Dermis microvascular lymphatic vessel endothelial cell (primary cell): ENCODE measurements around the gene PVR. TPM values are rescaled to one million over a fixed set of nuclear protein-coding genes. Genes with fewer than 3 reads are reported as not detected.
"Not testable (repeated sequence)": the region's sequence is repeated elsewhere in the genome, so short reads cannot be mapped to it uniquely, and the experiment has no call there.

Experiments used
- DNase-seq, 2 donors: peaks; one replicate each; pipeline versions ENCODE4 v3.0.0 to v3.0.0-alpha.2; 2010; ENCODE audit warnings: low read depth in 2 of 2
- total RNA-seq: library from RNA; depleted of rRNA; stranded (reverse); fragments of >200 nt; gene quantifications from 2 replicates; pipeline ENCODE4 v1.2.1, GENCODE V29; 2014

PVR gene
- total RNA-seq, 1 donor from 2014 or later: 53.8 TPM

DNA sequence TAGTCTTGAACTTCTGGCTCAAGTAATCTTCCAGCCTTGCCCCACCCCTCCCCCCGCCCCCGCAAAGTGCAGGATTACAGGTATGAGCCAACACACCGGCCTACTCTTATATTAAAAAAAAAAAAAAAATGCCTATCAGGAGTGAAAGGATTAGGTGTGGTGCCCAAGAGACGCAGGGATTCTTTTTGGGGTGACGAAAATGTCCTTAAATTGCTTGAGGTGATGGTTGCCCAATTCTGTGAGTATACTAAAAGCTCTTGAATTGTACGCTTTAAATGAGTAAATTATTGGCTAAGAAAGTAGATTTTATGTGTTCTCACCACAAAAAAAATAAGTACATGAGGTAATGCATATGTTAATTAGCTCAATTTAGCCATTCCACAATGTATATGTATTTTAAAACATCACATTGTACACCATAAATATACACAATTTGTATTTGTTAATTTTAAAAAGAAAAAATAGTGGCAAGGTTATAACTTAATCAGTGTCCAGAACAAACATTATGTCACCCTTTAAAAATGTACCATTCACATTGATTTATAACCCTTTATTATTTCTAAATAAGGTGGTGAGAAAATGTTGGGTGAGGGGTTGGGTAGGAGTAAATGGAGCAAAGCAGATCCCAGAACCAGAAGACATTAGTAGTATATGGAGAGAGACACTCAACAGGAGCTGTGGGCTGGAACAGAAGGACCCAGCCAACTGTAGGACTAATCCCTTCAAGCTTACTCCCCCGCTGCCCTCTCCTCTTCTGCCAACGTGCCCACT, 26.4 kb upstream of the PVR start:
- DNase-seq: no peak

DNA sequence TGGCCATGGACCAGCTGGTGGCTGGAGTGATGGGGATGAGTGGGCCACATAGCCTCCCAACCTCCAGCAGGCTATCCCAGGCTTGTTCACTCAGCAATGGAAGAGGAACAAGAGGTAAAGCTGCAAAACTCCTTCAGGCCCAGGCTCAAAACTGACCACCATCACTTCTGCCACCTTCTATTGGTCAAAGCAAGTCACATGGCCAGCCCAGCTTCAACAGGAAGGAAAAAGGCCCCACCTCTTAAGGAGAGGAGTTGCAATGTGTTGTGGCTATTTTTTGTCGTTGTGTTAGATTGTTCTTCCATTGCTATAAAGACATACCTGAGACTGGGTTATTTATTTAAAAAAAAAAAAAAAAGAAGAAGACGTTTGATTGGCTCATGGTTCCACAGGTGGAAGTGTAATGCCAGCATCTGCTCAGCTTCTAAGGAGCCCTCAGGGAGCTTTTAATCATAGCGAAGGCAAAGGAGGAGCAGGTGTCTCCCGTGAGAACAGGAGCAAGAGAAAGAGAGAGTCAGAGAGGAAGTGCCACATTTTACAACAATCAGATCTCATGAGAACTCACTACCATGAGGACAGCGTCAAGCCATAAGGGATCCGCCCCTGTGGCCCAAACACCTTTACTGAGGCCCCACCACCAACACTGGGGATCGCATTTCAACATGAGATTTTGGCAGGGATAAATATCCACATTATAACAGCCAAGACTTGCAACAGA, 24.9 kb upstream of the PVR start:
- DNase-seq: no peak

DNA sequence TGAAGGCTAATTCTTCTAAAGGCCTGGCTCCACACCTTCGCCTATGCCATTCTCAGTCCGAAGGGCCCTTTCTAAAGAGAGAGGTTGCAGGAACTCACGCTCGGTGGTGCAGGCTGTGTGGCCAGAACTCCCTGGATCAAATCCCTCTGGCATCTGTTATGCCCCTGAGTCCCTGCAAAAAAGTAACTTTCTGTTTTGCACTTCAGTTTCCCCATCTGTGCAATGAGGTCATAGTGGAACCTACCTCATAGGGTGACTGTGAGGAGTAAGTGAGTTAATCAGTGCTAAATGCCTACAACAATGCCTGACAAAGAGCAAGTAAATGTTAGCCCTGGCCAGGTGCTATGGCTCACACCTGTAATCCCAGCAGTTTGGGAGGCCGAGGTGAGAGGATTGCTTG, 23.0 kb upstream of the PVR start:
- no peak for DNase-seq

DNA sequence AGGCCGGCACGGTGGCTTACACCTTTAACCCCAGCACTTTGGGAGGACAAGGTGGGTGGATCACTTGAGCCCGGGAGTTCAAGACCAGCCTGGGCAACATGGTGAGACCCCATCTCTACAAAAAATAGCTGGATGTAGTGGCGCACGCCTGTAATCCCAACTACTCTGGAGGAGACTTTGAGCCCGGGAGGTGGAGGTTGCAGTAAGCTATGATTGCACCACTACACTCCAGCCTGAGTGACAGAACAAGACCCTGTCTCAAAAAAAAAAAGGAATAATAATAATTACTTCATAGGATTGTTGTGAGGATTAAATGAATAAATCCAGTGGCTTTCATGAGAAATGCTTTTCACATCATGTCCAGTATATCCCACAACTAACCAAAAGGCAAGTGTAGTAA, 22.3 kb upstream of the PVR start:
- DNase-seq: no peak

DNA sequence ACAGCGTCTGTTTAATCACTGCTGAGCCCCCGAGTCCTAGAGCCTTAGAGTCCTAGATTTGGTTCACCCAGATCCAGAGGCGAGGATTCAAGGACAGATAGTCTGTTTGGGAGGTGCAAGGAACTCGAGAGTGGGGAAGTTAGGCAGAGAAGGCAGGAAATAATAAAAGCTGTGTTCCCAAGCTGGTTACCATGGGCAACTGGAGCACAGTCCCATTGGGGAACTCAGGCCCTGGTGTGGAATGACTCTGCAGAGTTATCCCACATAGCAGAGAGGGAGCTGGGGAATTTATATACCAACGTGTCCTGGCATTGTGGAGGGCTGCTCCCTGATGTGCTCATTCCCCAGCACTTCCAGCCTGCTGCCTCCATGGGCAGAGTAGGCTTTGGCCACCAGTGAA, 20.6 kb upstream of the PVR start:
- peak; percentile 83 to 89 for DNase-seq

DNA sequence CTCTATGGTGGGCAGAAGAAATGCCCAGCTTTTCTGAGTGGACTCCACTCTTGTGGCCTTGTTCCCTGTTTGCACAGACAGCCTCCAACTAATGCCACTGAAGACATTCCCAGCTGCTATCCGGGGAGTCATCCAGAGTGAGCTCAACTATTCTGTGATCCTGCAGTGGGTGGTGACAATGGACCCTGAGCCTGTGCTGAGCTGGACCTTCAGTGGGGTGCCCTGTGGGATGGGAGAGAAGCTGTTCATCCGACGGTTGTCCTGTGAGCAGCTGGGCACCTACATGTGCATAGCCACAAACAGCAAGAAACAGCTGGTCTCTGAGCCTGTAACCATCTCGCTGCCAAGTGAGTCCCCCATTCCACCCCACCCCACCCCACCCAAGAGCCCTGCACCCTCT, 20.1 kb upstream of the PVR start:
- no peak for DNase-seq

DNA sequence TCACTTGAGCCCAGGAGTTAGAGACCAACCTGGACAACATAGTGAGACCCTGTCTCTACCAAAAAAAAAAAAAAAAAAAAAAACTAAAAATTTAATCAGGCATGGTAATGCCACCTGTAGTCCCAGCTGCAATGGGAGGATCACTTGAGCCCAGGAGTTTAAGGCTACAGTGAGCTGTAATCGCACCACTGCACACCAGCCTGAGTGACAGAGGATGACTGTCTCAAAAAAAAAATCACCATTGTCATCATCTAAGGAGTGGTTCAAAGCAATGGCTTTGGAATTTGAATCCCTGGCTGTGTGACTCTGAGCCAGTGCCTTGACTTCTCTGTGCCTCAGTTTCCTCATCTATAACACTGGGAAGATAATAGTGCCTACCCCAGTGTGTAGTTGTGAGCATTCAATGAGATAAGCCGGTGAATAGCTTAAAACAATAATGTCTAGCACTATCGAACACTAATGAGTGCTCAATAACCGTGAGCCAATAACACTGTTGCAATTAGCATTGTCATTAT, 18.8 kb upstream of the PVR start:
- no peak for DNase-seq

DNA sequence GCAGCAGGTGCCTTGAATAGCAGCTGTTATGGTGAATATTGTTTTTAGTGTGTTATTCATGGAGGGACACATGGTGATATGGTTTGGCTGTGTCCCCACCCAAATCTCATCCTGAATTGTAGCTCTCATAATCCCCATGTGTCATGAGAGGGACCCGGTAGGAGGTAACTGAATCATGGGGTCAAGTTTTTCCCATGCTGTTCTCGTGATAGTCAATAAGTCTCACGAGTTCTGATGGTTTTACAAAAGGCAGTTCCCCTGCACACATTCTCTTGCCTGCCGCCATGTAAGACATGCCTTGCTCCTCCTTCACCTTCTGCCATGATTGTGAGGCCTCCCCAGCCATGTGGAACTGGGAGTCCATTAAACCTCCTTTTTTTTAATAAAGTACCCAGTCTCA, 18.1 kb upstream of the PVR start:
- DNase-seq: peak; percentile 54 to 69

DNA sequence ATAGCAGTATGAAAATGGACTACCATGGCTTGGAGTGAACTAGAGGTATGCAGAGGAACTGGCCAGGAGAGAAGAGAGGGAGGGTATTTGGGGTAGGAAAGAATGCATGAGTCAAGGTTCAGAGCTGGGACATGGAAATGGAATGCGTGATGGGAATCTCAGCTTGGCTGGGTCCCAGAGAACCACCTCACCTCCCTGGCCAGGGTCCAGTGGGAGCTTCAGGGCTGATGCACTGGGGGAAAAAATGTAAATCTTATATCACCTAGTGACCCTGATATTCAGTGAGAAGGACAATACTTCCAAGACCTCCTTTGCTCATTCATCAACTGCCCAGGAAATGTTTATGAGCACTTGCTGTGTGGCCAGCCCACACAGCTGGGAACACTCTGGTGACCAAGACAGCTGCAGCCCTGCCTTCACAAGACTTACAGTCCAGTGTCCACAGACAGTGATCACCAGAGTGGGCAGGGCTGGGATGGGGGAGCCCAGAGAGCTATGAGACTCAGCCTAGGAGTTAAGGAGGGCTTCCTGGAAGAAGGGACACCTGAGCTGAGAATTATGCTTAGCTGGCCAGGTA, 17.6 kb upstream of the PVR start:
- peak; percentile 92 to 95 for DNase-seq

DNA sequence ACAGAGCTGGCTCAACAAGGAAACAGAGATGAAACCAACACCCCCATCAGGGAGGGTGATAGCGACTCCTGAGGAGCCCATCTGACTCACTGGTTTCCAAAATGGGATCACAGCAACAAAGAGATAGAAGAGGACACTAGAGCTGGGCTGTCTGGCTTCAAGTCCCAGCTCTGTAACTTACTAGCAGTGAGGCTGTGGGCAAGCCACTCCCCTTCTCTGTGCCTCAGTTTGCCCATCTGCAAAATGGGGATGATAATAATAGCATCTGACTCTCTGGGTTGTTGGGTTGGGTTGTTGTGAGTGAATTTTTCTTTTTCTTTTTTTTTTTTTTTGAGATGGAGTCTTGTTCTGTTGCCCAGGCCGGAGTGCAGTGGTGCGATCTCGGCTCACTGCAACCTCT, 16.1 kb upstream of the PVR start:
- DNase-seq: no peak

DNA sequence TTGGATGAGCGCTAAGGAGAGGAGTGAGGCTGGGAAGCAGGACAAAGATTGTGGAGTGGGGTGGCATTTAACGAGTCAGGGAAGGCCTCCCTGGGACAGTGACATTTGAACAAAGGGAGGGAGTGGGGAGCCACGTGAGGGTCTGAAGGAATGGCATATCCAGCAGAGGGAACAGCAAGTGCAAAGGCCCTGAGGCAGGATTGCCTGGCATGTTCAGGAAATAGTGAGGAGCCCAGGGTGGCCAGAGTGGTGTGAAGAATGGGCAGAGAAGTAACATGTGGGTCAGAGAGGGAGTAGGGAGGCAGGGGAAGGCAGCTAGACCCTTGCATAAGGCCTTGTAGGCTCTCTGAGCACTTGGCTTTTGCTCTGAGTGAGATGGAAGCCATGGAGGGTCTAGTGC, 14.9 kb upstream of the PVR start:
- DNase-seq: no peak

DNA sequence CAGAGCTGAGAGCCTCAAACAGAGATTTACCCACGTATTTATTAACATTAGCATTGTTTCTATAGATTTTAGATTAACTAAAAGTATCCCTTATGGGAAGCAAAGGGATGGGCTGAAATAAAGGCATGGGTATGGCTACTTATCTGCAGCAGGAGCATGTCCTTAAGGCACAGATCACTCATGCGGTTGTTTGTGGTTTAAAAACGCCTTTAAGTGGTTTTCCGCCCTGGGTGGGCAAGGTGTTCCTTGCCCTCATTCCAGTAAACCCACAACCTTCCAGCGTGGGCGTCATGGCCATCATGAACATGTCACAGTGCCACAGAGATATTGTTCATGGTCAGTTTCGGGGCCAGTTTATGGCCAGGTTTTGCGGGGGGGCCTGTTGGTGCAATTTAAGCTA, 12.1 kb upstream of the PVR start:
- DNase-seq: not testable (repeated sequence)

DNA sequence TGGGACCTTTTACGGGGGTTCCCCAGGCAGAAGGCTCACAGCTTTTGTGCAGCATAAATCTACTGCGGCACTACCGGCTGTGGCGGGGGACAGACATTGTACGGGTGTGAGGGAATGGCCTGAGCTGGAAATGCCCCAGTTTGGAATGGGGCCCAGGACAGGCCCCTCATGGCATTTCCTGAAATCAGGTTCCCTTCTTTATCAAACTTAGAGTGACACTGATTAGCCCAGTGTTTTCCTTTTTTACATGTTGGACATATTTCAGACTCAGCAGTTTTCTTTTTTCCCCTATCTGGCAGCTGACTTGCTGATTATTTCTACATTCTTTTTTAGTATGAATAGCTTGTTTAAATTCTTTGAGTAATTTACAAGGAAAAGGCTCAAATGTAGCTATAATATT, 9.7 kb upstream of the PVR start:
- peak; percentile 47 to 63 for DNase-seq

DNA sequence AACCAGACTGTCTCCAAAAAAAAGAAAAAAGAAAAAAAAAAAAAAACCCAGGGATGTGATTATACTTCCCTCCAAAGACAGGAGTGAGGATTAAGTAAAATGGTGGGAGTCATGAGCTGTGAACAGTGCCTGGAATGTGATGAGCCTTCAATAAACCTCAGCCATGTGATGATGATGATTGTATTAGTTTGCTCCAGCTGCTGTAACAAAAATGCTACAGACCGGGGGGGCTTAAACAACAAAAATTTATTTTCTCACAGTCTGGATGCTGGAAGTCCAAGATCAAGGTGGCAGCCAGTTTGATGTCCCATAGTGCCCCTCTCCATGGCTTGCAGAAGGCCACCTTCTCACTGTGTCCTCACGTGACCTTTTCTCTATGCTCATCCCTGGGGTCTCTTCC, 8.9 kb upstream of the PVR start:
- no peak for DNase-seq

DNA sequence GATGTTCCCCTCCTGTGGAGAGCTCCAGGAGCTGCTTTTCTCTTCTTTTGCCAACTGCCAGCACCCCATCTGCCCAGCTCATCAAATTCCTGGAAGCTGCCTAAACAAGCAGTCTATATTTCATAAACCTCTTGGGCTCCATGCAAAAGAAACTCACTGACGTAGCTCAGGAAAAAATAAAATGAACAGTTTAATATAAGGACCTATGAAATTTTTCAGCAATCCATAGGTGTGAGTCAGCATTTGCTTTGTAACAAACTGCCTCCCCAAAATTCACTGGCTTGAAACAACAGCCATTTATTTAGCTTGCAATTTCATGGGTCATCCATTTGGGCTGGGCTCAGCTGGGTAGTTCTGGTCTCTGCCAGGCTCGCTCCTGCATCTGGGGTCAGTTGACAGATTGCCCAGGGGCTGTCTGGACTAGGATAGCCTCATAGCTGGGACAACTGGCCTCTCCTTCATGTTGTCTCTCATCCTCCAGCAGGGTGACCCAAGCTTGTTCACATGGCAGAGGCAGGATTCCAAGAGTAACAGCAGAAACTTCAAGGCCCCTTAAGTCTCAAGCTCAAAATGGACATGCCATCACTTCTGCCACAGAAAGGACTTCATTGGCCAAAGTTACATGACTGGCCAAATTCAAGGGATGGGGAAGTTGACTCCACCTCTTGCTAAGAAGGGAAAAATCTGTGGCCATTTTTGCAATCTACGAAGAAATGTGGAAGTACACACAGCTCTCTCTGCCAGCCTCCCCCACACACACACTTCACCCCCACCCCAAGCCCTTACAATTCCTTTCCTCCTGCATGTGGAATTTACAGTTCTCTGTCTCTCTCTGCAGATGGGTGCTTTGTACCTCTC, 7.9 kb upstream of the PVR start:
- DNase-seq: no peak

DNA sequence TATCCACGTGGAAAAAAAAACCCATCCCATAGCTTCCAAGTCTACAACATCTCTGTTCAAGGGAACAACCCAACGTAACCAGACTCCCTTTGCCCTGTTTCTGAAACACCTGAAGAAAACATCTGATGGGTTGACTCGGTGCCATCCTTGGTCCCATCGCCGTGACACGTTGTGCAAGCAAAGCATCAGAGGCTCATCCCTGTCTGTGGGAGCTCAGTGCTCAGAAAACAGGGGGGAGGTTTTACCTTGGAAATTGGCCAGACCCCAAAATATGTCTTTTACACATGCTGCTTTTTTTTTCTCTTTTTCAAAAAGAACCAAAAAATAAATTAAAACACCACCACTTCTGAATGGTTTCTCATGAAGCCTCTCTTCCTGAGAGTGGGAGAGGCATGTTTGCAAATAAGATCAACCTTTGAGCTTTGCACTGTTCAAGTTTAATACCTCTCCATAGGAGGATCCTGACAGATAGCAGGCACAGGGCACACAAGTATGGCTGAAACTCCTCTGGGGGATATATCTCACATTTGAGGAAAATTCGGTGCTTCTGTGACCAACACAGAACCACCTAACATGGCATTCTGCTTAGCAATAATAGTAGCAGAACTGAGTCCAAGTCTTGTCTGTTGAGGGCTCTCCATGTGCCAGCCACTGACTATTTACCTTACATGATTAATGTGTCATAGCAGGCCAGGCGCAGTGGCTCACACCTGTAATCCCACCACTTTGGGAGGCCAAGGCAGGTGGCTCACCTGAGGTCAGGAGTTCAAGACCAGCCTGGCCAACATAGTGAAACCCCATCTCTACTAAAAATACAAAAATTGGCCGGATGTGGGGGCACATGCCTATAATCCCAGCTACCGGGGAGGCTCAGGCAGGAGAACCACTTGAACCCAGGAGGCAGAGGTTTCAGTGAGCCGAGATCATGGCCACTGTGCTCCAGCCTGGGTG, 7.0 kb upstream of the PVR start:
- DNase-seq: no peak

DNA sequence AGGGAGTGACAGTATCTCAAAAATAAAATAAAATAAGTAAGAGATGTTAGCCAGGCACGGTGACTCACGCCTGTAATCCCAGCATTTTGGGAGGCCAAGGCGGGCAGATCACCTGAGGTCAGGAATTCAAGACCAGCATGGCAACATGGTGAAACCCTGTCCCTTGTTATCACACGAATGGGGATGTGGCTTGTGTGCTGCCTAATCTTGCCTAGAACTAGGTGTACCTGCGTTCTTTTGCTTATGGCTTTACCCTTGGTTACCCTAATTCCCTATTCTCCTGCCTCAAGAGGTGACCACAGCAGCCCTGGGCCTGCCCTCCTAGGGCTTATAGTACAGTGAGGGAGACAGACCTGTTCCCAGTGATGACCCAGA, 6.3 kb upstream of the PVR start:
- no peak for DNase-seq

DNA sequence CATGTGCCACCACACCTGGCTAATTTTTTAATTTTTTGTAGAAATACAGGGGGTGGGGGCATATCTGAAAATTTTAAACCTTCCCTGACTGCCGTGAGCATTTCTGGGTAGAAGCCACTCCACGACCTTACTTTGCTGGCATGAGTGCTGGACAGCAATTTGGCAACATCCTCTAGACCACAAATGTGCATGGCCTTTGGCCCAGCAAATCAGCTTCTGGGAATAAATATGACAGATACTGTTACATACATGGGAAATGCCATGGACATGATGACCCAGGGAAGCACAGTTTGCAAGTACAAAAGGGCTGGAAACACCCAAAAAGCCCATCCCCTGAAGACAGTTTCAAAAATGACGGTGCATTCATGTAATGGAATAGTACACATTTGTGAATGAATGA, 3.2 kb upstream of the PVR start:
- peak; percentile 34 to 76 for DNase-seq

DNA sequence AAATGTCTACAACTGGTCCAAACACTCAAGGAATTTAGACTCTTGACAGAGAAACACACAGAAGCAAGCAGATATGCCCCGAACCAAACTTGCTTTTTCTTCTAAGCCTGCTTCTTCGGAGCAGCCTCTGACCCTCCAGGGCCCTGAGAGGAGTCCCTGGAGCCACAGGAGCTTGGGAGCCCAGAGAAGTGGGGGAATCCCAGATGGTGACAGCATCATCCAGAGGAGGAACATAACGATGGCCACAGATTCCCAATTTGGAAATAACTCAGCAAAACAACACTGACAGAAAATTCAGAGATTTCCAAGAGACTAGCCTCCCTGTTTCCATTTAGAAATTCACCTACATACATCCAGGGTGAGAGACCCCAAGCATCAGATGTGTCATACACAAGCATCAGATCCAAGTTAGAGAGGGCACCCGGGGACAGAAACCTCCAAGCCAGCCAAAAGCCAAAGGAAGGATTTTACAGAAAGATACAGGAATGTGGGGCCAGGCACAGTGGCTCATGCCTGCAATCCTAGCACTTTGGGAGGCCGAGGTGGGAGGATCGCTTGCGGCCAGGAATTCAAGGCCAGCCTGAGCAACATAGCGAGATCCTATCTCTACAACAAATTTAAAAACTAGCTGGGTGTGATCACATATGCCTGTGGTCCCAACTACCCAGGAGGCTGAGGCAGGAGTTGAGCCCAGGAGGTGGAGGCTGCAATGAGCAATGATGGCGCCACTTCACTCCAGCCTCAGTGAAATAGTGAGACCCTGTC, 2.0 kb upstream of the PVR start:
- DNase-seq: no peak

DNA sequence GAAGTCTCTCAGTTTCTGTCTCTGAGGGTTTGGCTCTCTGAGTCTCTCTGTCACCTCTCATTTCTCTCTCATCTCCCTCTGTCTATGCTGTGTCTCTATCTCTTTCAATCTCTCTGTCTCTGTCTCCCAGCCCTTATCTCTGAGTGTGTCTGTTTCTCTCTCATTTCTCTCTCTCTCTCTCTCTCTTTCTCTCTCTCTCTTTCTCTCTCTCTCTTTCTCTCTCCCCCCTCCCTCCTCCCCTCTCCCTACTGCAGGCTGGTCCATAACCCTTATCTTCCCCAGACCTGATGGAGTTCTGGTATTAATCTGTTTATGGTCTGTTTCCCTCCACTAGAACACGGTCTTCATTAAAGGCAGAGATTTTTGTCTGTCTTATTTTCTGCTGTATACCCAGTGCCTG, 1.3 kb upstream of the PVR start:
- DNase-seq: no peak
